HFFc6 (cell line): ENCODE measurements around the gene MORC2. TPM values are rescaled to one million over a fixed set of nuclear protein-coding genes. Genes with fewer than 3 reads are reported as not detected.

Experiments used
- DNase-seq: peaks from one replicate; pipeline ENCODE4 v3.0.0-alpha.2; 2018
- H3K27ac Mint-ChIP-seq: 2 replicates; pipeline ENCODE4 v1.8.0; 2020; ENCODE audit warnings: mild to moderate bottlenecking, mixed read lengths
- H3K27me3 Mint-ChIP-seq: 2 replicates; pipeline ENCODE4 v1.8.0; 2021; ENCODE audit warnings: mild to moderate bottlenecking, moderate library complexity, mixed read lengths; ENCODE audit not compliant: insufficient read depth
- H3K36me3 Mint-ChIP-seq: 2 replicates; pipeline ENCODE4 v1.8.0; 2021; ENCODE audit warnings: low read depth, mixed read lengths
- H3K4me1 Mint-ChIP-seq: 2 replicates; pipeline ENCODE4 v1.8.0; 2020; ENCODE audit warnings: low read depth, mixed read lengths
- H3K4me3 Mint-ChIP-seq: 2 replicates; pipeline ENCODE4 v1.8.0; 2020; ENCODE audit warnings: mild to moderate bottlenecking, moderate library complexity, mixed read lengths
- H3K9me3 Mint-ChIP-seq: 2 replicates; pipeline ENCODE4 v1.8.0; 2020; ENCODE audit warnings: mild to moderate bottlenecking, mixed read lengths
- total RNA-seq, 6 experiments: library from RNA; stranded (reverse); fragmentation: NEBNext Ultra II Directional; extraction: Animal tissue kit (Norgen Biotek cat#: 25700); gene quantifications; 2 replicates in 1 of 6; 3 replicates in 5 of 6; pipeline ENCODE4 v1.2.3, GENCODE V29; 2021
- TF ChIP-seq, protein P1 (sequence below): fragments of 200-600 bp; sonication (generic); IDR thresholded peaks from 2 replicates; pipeline ENCODE4 v1.5.0; 2021; ENCODE audit warnings: antibody characterized with exemption, mild to moderate bottlenecking

The MORC2 gene
- total RNA-seq, 6 experiments from 2014 or later, result 22.0 to 30.5 (median 24.5) TPM

DNA sequence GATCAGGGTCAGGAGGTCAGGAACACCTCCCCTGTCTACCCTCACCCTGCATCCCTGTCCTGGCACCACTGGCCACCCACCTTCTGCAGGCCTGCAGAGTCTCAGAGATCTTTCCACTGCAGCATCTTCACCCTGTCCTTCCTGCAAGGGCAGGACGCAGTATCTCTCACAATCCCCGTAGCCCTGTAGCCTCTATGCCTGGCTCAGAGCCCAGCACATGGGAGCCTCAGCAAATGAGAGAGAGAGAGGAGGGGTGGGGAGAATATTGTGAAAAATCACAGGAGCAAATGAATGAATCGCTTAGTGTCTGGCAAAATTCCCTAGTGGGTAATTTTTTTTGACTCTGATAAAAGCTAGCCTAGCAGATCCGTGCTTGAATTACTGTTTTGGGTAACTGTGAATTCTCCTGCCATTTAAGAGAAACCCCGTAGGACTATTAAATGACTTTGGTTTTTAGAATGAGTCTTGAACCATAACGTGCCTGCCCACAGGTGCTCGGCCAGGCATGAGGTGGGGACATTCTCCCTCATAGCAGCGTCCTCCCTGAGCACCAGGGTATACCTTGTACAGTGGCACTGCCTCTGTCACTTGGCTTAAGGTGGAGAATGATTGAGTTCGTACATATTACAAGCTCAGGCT is 91.5 kb downstream of the MORC2 start:
- no peaks in the 10 kb centered on the region for H3K9me3 Mint-ChIP-seq
- no peak overlapping the region for H3K27ac Mint-ChIP-seq
- DNase-seq, result no peak
- H3K4me3 Mint-ChIP-seq, result no peak overlapping the region
- H3K36me3 Mint-ChIP-seq, result no peaks in the 10 kb centered on the region
- H3K4me1 Mint-ChIP-seq, result no peaks in the 10 kb centered on the region
- TF ChIP-seq, protein P1, sequence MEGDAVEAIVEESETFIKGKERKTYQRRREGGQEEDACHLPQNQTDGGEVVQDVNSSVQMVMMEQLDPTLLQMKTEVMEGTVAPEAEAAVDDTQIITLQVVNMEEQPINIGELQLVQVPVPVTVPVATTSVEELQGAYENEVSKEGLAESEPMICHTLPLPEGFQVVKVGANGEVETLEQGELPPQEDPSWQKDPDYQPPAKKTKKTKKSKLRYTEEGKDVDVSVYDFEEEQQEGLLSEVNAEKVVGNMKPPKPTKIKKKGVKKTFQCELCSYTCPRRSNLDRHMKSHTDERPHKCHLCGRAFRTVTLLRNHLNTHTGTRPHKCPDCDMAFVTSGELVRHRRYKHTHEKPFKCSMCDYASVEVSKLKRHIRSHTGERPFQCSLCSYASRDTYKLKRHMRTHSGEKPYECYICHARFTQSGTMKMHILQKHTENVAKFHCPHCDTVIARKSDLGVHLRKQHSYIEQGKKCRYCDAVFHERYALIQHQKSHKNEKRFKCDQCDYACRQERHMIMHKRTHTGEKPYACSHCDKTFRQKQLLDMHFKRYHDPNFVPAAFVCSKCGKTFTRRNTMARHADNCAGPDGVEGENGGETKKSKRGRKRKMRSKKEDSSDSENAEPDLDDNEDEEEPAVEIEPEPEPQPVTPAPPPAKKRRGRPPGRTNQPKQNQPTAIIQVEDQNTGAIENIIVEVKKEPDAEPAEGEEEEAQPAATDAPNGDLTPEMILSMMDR, result no peak
- H3K27me3 Mint-ChIP-seq, result peaks cover 41% of the 10 kb centered on the region

DNA sequence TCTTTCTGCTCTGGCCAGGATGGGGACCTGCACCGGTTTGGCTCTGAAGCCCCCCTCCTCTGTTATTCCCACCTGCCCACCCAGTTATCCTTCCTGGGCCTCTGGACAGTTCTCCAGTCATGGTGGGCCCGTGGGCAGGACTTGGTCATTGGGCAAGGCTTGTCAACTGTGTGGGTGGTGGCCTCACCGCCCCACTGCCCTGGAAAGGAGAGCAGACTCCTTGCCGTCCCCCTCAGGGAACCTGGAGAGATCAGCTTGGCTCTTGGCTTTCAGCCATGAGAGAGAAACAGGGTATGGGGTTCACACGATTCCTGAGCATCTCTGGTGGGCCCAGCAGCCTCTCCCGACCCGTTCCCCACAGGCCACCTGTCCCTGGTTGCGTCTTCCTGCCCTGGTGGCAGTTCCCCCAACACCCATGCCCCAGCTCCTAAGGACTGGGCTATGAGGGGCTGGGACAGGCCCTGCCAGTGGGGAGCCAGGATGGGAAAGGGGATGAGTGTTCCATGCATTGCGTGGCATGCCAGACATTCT is 92.3 kb downstream of the MORC2 start:
- no peaks in the 10 kb centered on the region for H3K36me3 Mint-ChIP-seq
- no peak for DNase-seq
- no peaks in the 10 kb centered on the region for H3K4me1 Mint-ChIP-seq
- no peak overlapping the region for H3K27ac Mint-ChIP-seq
- peaks cover 44% of the 10 kb centered on the region for H3K27me3 Mint-ChIP-seq
- TF ChIP-seq, protein P1, result no peak
- H3K9me3 Mint-ChIP-seq, result no peaks in the 10 kb centered on the region
- H3K4me3 Mint-ChIP-seq, result no peak overlapping the region

DNA sequence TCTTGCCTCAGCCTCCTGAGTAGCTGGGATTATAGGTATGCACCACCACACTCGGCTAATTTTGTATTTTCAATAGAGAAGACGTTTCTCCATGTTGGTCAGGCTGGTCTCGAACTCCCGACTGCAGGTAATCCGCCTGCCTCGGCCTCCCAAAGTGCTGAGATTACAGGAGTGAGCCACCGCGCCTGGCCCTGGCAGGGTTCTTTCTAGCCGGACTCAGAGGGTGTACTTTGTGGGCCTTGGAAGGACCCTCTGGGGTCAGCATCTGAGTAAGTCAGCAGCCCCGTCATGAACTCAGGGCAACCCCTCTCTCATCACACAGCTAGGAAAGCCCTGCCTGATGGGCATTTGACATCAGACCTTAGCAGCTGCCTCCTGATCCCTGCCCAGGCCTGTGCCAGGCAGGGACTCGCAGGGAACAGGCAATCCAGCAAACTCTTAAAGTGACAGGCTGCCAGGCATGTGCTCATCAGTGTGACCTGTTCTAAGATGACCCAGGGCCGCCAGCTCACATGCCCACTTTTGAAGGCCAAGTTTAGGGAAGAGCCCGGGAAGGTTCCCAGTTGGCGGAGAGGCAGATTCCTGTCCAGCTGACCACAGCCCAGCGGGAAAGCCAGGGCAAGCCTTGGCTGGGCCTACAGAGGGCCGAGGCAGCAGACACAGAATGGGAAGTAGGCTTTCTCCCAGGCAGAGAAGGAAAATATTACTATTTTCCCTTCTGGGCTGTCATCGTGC is 92.9 kb downstream of the MORC2 start:
- H3K9me3 Mint-ChIP-seq, result no peaks in the 10 kb centered on the region
- H3K4me1 Mint-ChIP-seq, result no peaks in the 10 kb centered on the region
- TF ChIP-seq, protein P1, result no peak
- peaks cover 44% of the 10 kb centered on the region for H3K27me3 Mint-ChIP-seq
- H3K4me3 Mint-ChIP-seq, result no peak overlapping the region
- no peak for DNase-seq
- H3K36me3 Mint-ChIP-seq, result no peaks in the 10 kb centered on the region
- no peak overlapping the region for H3K27ac Mint-ChIP-seq

Other genes with a start within 250 kb of the MORC2 start
- 10 to 100 TPM; 49.8 to 61.8 (median 56.3) TPM for gene TUG1, start 491 bp upstream of the MORC2 start, total RNA-seq
- gene SMTN, start 112.5 kb upstream of the MORC2 start, total RNA-seq, result 100 to 1,000 TPM; 201 to 329 (median 246) TPM
- gene SELENOM, start 138.8 kb upstream of the MORC2 start, total RNA-seq, result 100 to 1,000 TPM; 237 to 356 (median 265) TPM
- 1 to 10 TPM in 4 of 6 experiments, under 1 TPM in 2; 0.69 to 1.6 (median 1.0) TPM for gene INPP5J, start 154.2 kb upstream of the MORC2 start, total RNA-seq
- gene PLA2G3, start 171.7 kb upstream of the MORC2 start, total RNA-seq, result under 1 TPM in 1 of 6 experiments, not detected in 5; 0.05 TPM
- gene RNF185, start 191.4 kb upstream of the MORC2 start, total RNA-seq, result 10 to 100 TPM; 28.1 to 34.2 (median 30.0) TPM
- gene LIMK2, start 243.5 kb upstream of the MORC2 start, total RNA-seq, result 10 to 100 TPM; 27.9 to 31.4 (median 28.9) TPM